WTC11 (cell line): Measurements from ENCODE around the gene GSTO1. TPM values are rescaled to one million over a fixed set of nuclear protein-coding genes. Genes with fewer than 3 reads are reported as not detected.

ENCODE experiments used
- ATAC-seq: fragments of 200-7000 bp; cut with Tn5 transposase; 2 replicates; pipeline ENCODE4 v1.10.0; 2021; ENCODE audit warnings: mild to moderate bottlenecking, moderate library complexity
- CTCF ChIA-PET: fragments of 300-600 bp; sonication (Branson Sonifier 250); formaldehyde crosslinking; loops from one replicate; lab custom pipeline; 2021; ENCODE audit warnings: antibody characterized with exemption; lab: Charles Lee
- POLR2A ChIA-PET: fragments of 350-600 bp; sonication (Branson Sonifier 250); formaldehyde crosslinking; loops from one replicate; lab custom pipeline; 2021; ENCODE audit warnings: antibody characterized with exemption; lab: Charles Lee
- DNase-seq: peaks from one replicate; pipeline ENCODE4 v3.0.0; 2021; ENCODE audit warnings: low spot score
- H3K27ac Mint-ChIP-seq: 2 replicates; pipeline ENCODE4 v1.8.0; 2021; ENCODE audit warnings: mixed read lengths
- H3K27me3 Mint-ChIP-seq: 2 replicates; pipeline ENCODE4 v1.8.0; 2021; ENCODE audit warnings: low read depth, mild to moderate bottlenecking, moderate library complexity, mixed read lengths
- H3K36me3 Mint-ChIP-seq: 2 replicates; pipeline ENCODE4 v1.8.0; 2021; ENCODE audit warnings: mixed read lengths
- H3K4me1 Mint-ChIP-seq: 2 replicates; pipeline ENCODE4 v1.8.0; 2022; ENCODE audit warnings: mixed read lengths
- H3K4me3 Mint-ChIP-seq: 2 replicates; pipeline ENCODE4 v1.8.0; 2021; ENCODE audit warnings: mild to moderate bottlenecking, moderate library complexity, mixed read lengths
- H3K9me3 Mint-ChIP-seq: 2 replicates; pipeline ENCODE4 v1.8.0; 2021; ENCODE audit warnings: mixed read lengths
- CREM ChIP-seq: sonication (generic); formaldehyde crosslinking; IDR thresholded peaks from 2 replicates; pipeline ENCODE4 v1.8.1; 2022; ENCODE audit warnings: mild to moderate bottlenecking, missing genetic modification reagents, moderate library complexity
- ETV6 ChIP-seq: sonication (generic); formaldehyde crosslinking; IDR thresholded peaks from 2 replicates; pipeline ENCODE4 v1.8.1; 2022; ENCODE audit warnings: mild to moderate bottlenecking, missing genetic modification reagents
- FOXP1 ChIP-seq: sonication (generic); formaldehyde crosslinking; IDR thresholded peaks from 2 replicates; pipeline ENCODE4 v1.8.0; 2022; ENCODE audit warnings: missing genetic modification reagents, mild to moderate bottlenecking, moderate library complexity, borderline replicate concordance
- HMGA2 ChIP-seq: fragments of 250-450 bp; sonication (Bioruptor Pico); IDR thresholded peaks from 2 replicates; pipeline ENCODE4 v1.4.0; 2021; ENCODE audit warnings: mild to moderate bottlenecking, moderate library complexity
- JUN ChIP-seq: sonication (generic); formaldehyde crosslinking; IDR thresholded peaks from 2 replicates; pipeline ENCODE4 v1.8.0; 2023; ENCODE audit warnings: mild to moderate bottlenecking, missing genetic modification reagents
- KAT7 ChIP-seq: sonication (generic); formaldehyde crosslinking; IDR thresholded peaks from 2 replicates; pipeline ENCODE4 v1.8.1; 2023; ENCODE audit warnings: missing genetic modification reagents, mild to moderate bottlenecking, borderline replicate concordance
- MYBL2 ChIP-seq: sonication (generic); formaldehyde crosslinking; IDR thresholded peaks from 2 replicates; pipeline ENCODE4 v1.8.1; 2023; ENCODE audit warnings: mild to moderate bottlenecking, moderate library complexity, missing genetic modification reagents
- NR1H2 ChIP-seq: sonication (generic); formaldehyde crosslinking; IDR thresholded peaks from 2 replicates; pipeline ENCODE4 v1.9.0; 2021; ENCODE audit warnings: mild to moderate bottlenecking, moderate library complexity, missing genetic modification reagents
- OVOL2 ChIP-seq: fragments of 250-450 bp; sonication (Bioruptor Pico); IDR thresholded peaks from 2 replicates; pipeline ENCODE4 v1.9.0; 2021; ENCODE audit warnings: mild to moderate bottlenecking, borderline replicate concordance
- SOX15 ChIP-seq: fragments of 250-450 bp; sonication (Bioruptor Pico); IDR thresholded peaks from 2 replicates; pipeline ENCODE4 v1.9.0; 2021; ENCODE audit warnings: mild to moderate bottlenecking
- ZBTB21 ChIP-seq: sonication (generic); formaldehyde crosslinking; IDR thresholded peaks from 2 replicates; pipeline ENCODE4 v1.8.1; 2023; ENCODE audit warnings: mild to moderate bottlenecking, missing genetic modification reagents, borderline replicate concordance
- ZNF121 ChIP-seq: sonication (generic); formaldehyde crosslinking; IDR thresholded peaks from 2 replicates; pipeline ENCODE4 v1.8.0; 2023; ENCODE audit warnings: missing genetic modification reagents
- ZNF219 ChIP-seq: sonication (generic); formaldehyde crosslinking; IDR thresholded peaks from 2 replicates; pipeline ENCODE4 v1.8.0; 2023; ENCODE audit warnings: missing genetic modification reagents, mild to moderate bottlenecking, borderline replicate concordance
- ZNF671 ChIP-seq: fragments of 250-450 bp; sonication (Bioruptor Pico); IDR thresholded peaks from 2 replicates; pipeline ENCODE4 v1.8.0; 2021; ENCODE audit warnings: mild to moderate bottlenecking
- total RNA-seq: library from RNA; stranded (reverse); gene quantifications from 3 replicates; pipeline ENCODE4 v1.2.3, GENCODE V29; 2021
- TF ChIP-seq, protein P1 (sequence below): sonication (generic); formaldehyde crosslinking; IDR thresholded peaks from 2 replicates; pipeline ENCODE4 v1.8.0; 2022; ENCODE audit warnings: missing genetic modification reagents
- TF ChIP-seq, protein P2 (sequence below): sonication (generic); formaldehyde crosslinking; IDR thresholded peaks from 2 replicates; pipeline ENCODE4 v1.8.1; 2023; ENCODE audit warnings: mild to moderate bottlenecking, missing genetic modification reagents
- TF ChIP-seq, protein P3 (sequence below): sonication (generic); formaldehyde crosslinking; IDR thresholded peaks from 2 replicates; pipeline ENCODE4 v1.8.1; 2023; ENCODE audit warnings: mild to moderate bottlenecking, missing genetic modification reagents, borderline replicate concordance
- TF ChIP-seq, protein P4 (sequence below): fragments of 250-450 bp; sonication (Bioruptor Pico); IDR thresholded peaks from 2 replicates; pipeline ENCODE4 v1.9.0; 2021; ENCODE audit warnings: mild to moderate bottlenecking

The GSTO1 gene
- total RNA-seq, 1 experiment from 2014 or later, result 87.9 TPM

DNA sequence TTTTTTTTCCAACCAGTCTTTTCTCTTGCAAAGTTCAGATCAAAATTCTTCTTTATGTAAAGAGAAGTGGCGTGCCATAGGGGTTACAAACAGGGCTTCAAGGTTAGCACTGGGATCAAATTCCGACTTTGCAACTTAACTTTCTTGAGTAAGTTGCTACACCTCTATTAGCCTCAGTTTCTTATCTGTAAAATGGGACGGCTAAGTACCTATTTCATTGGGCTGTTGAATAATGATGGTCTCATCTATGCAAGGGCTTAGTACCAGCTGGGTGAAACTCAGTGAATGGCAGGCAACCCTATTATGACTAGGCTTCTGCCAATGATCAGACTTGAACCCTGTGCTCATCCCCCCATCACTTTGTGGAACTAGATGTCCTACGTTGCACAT, 49.7 kb downstream of the GSTO1 start (continued):
- TF ChIP-seq, protein P1, sequence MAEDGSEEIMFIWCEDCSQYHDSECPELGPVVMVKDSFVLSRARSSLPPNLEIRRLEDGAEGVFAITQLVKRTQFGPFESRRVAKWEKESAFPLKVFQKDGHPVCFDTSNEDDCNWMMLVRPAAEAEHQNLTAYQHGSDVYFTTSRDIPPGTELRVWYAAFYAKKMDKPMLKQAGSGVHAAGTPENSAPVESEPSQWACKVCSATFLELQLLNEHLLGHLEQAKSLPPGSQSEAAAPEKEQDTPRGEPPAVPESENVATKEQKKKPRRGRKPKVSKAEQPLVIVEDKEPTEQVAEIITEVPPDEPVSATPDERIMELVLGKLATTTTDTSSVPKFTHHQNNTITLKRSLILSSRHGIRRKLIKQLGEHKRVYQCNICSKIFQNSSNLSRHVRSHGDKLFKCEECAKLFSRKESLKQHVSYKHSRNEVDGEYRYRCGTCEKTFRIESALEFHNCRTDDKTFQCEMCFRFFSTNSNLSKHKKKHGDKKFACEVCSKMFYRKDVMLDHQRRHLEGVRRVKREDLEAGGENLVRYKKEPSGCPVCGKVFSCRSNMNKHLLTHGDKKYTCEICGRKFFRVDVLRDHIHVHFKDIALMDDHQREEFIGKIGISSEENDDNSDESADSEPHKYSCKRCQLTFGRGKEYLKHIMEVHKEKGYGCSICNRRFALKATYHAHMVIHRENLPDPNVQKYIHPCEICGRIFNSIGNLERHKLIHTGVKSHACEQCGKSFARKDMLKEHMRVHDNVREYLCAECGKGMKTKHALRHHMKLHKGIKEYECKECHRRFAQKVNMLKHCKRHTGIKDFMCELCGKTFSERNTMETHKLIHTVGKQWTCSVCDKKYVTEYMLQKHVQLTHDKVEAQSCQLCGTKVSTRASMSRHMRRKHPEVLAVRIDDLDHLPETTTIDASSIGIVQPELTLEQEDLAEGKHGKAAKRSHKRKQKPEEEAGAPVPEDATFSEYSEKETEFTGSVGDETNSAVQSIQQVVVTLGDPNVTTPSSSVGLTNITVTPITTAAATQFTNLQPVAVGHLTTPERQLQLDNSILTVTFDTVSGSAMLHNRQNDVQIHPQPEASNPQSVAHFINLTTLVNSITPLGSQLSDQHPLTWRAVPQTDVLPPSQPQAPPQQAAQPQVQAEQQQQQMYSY (CRISPR knock-in tag), result no peak

DNA sequence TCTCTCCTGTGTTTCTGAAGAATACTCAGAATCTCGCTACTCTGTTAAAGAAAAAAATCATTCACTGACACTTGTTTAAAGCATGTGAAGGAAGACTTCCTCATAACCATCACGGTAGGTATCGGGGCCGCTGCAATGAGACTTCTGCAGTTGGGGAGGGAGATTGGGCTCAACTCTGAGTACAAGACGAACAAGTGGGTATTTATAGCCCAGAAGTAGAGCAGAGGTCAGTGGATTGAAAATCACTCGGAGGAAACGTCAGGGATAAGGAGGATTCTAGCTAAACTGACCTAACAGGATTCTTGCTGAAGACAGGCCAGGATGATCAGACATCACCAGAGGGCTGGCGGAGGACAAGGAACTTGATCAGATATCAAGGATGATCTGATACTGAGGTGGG, 50.2 kb downstream of the GSTO1 start:
- Mint-ChIP-seq H3K27me3 (peaks cover 3% of the 10 kb centered on the region; the same call in 1 of the 2 replicates), H3K36me3 (peaks cover 28% of the 10 kb centered on the region), H3K4me1 (peaks cover 10% of the 10 kb centered on the region), H3K4me3 (no peak overlapping the region), H3K9me3 (peaks cover 32% of the 10 kb centered on the region), H3K27ac (no peak overlapping the region)
- ChIA-PET POLR2A (interaction anchor here (2.8 kb wide), 1 partner anchor 33 kb away, joined by 9 read pairs; the partner anchor contains the start of gene ITPRIP), CTCF (interaction anchor here (1.0 to 3.7 kb wide), 16 partner anchors 9 to 417 kb away, joined by 3 to 55 read pairs (median 12); partner anchors contain the start of genes CFAP58, GSTO2 and ITPRIP)
- DNase-seq (no peak), ATAC-seq (no peak)
- TF ChIP-seq, protein P2, sequence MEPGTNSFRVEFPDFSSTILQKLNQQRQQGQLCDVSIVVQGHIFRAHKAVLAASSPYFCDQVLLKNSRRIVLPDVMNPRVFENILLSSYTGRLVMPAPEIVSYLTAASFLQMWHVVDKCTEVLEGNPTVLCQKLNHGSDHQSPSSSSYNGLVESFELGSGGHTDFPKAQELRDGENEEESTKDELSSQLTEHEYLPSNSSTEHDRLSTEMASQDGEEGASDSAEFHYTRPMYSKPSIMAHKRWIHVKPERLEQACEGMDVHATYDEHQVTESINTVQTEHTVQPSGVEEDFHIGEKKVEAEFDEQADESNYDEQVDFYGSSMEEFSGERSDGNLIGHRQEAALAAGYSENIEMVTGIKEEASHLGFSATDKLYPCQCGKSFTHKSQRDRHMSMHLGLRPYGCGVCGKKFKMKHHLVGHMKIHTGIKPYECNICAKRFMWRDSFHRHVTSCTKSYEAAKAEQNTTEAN (CRISPR knock-in tag), result no peak
- TF ChIP-seq ETV6 (CRISPR knock-in tag), result no peak
- TF ChIP-seq, protein P3, sequence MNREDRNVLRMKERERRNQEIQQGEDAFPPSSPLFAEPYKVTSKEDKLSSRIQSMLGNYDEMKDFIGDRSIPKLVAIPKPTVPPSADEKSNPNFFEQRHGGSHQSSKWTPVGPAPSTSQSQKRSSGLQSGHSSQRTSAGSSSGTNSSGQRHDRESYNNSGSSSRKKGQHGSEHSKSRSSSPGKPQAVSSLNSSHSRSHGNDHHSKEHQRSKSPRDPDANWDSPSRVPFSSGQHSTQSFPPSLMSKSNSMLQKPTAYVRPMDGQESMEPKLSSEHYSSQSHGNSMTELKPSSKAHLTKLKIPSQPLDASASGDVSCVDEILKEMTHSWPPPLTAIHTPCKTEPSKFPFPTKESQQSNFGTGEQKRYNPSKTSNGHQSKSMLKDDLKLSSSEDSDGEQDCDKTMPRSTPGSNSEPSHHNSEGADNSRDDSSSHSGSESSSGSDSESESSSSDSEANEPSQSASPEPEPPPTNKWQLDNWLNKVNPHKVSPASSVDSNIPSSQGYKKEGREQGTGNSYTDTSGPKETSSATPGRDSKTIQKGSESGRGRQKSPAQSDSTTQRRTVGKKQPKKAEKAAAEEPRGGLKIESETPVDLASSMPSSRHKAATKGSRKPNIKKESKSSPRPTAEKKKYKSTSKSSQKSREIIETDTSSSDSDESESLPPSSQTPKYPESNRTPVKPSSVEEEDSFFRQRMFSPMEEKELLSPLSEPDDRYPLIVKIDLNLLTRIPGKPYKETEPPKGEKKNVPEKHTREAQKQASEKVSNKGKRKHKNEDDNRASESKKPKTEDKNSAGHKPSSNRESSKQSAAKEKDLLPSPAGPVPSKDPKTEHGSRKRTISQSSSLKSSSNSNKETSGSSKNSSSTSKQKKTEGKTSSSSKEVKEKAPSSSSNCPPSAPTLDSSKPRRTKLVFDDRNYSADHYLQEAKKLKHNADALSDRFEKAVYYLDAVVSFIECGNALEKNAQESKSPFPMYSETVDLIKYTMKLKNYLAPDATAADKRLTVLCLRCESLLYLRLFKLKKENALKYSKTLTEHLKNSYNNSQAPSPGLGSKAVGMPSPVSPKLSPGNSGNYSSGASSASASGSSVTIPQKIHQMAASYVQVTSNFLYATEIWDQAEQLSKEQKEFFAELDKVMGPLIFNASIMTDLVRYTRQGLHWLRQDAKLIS (CRISPR knock-in tag), result no peak
- TF ChIP-seq ZNF121 (CRISPR knock-in tag), result no peak
- no peak for TF ChIP-seq MYBL2 (CRISPR knock-in tag)
- TF ChIP-seq SOX15 (CRISPR knock-in tag), result no peak
- no peak for TF ChIP-seq KAT7 (CRISPR knock-in tag)
- TF ChIP-seq, protein P1 (CRISPR knock-in tag), result no peak
- no peak for TF ChIP-seq HMGA2
- no peak for TF ChIP-seq OVOL2 (CRISPR knock-in tag)
- TF ChIP-seq, protein P4, sequence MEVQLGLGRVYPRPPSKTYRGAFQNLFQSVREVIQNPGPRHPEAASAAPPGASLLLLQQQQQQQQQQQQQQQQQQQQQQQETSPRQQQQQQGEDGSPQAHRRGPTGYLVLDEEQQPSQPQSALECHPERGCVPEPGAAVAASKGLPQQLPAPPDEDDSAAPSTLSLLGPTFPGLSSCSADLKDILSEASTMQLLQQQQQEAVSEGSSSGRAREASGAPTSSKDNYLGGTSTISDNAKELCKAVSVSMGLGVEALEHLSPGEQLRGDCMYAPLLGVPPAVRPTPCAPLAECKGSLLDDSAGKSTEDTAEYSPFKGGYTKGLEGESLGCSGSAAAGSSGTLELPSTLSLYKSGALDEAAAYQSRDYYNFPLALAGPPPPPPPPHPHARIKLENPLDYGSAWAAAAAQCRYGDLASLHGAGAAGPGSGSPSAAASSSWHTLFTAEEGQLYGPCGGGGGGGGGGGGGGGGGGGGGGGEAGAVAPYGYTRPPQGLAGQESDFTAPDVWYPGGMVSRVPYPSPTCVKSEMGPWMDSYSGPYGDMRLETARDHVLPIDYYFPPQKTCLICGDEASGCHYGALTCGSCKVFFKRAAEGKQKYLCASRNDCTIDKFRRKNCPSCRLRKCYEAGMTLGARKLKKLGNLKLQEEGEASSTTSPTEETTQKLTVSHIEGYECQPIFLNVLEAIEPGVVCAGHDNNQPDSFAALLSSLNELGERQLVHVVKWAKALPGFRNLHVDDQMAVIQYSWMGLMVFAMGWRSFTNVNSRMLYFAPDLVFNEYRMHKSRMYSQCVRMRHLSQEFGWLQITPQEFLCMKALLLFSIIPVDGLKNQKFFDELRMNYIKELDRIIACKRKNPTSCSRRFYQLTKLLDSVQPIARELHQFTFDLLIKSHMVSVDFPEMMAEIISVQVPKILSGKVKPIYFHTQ, result no peak
- TF ChIP-seq ZNF671 (CRISPR knock-in tag), result no peak
- no peak for TF ChIP-seq ZBTB21 (CRISPR knock-in tag)
- TF ChIP-seq JUN (CRISPR knock-in tag), result no peak
- no peak for TF ChIP-seq ZNF219
- TF ChIP-seq NR1H2 (CRISPR knock-in tag), result no peak
- no peak for TF ChIP-seq FOXP1 (CRISPR knock-in tag)
- no peak for TF ChIP-seq CREM (CRISPR knock-in tag)
